Adipose tissue (tissue), 3 donors: ENCODE measurements around the gene NDST3. TPM values are rescaled to one million over a fixed set of nuclear protein-coding genes. Genes with fewer than 3 reads are reported as not detected.

Experiments
- H3K27ac ChIP-seq: one replicate; pipeline ENCODE4 v1.5.1; 2013; ENCODE audit warnings: low read depth, low read length
- WGBS, 3 donors: extraction: QIAGEN DNeasy Blood & Tissue Kit; methylation state at CpG; one replicate each; pipeline ENCODE4 v1.1.7; 2013; 5-methylcytosine and 5-hydroxymethylcytosine counted together
- polyA plus RNA-seq, 3 donors: library from polyadenylated mRNA; stranded (reverse); fragments of 200-250 nt; gene quantifications; one replicate each; pipeline ENCODE4 v1.2.3, GENCODE V29; 2013
- donor health status: healthy with polysubstance abuse.
- donor health status: Bipolar disorder and iron deficiency.
- donor health status: healthy.

NDST3 gene
- under 1 TPM in 2 of 3 donors, not detected in 1; 0.03 to 0.11 TPM for polyA plus RNA-seq

- WGBS, 3 donors, result 15 to 20% (median 19%) methylated on average over 11 of the region's 11 CpGs
- no peak within 1 kb of the TSS for H3K27ac ChIP-seq
Observed at GRCh38 chr4:118034053-118034785, at the start of gene NDST3. Gene NDST3 (plus strand): TSS chr4:118034486. CDS start chr4:118053911, 19,425 bp downstream.

- no peak overlapping the region for H3K27ac ChIP-seq
- WGBS, 3 donors, result 46 to 64% (median 62%) methylated on average over 2 of the region's 2 CpGs
Observed at GRCh38 chr4:117986321-117986720, 48.0 kb upstream of the NDST3 start.

GRCh38 chr4:117987464-117987863 is 46.8 kb upstream of the NDST3 start:
- no peak overlapping the region for H3K27ac ChIP-seq
- WGBS, 3 donors, result 17 to 52% (median 37%) methylated on average over 1 of the region's 1 CpG

- 94 to 95% (median 94%) methylated on average over 2 of the region's 2 CpGs for WGBS, 3 donors
- H3K27ac ChIP-seq, result no peak overlapping the region
Observed at GRCh38 chr4:117996891-117997290, 37.4 kb upstream of the NDST3 start.

- 73 to 89% (median 85%) methylated on average over 2 of the region's 2 CpGs for WGBS, 3 donors
- H3K27ac ChIP-seq, result no peak overlapping the region
Observed at GRCh38 chr4:118004088-118004487, 30.2 kb upstream of the NDST3 start.

GRCh38 chr4:118005883-118006282 is 28.4 kb upstream of the NDST3 start:
- WGBS, 3 donors, result 83 to 88% (median 83%) methylated on average over 3 of the region's 3 CpGs
- H3K27ac ChIP-seq, result no peak overlapping the region

- 79 to 93% (median 89%) methylated on average over 2 of the region's 2 CpGs for WGBS, 3 donors
- H3K27ac ChIP-seq, result no peak overlapping the region
Observed at GRCh38 chr4:118012142-118012541, 22.1 kb upstream of the NDST3 start.

- 81 to 96% (median 92%) methylated on average over 3 of the region's 3 CpGs for WGBS, 3 donors
- no peak overlapping the region for H3K27ac ChIP-seq
Observed at GRCh38 chr4:118014831-118015230, 19.5 kb upstream of the NDST3 start.

- no peak overlapping the region for H3K27ac ChIP-seq
Observed at GRCh38 chr4:118018381-118019145, 15.7 kb upstream of the NDST3 start.

GRCh38 chr4:118026806-118027205 is 7.5 kb upstream of the NDST3 start:
- H3K27ac ChIP-seq, result no peak overlapping the region
- WGBS, 3 donors, result 55 to 76% (median 71%) methylated on average over 1 of the region's 1 CpG

- H3K27ac ChIP-seq, result no peak overlapping the region
- 58 to 77% (median 76%) methylated on average over 1 of the region's 1 CpG for WGBS, 3 donors
Observed at GRCh38 chr4:118029224-118029623, 5.1 kb upstream of the NDST3 start.

- H3K27ac ChIP-seq, result no peak overlapping the region
- 66 to 81% (median 74%) methylated on average over 2 of the region's 2 CpGs for WGBS, 3 donors
Observed at GRCh38 chr4:118032691-118033090, 1.6 kb upstream of the NDST3 start.

- 0 to 2% (median 2%) methylated on average over 69 to 100 of the region's 100 CpGs for WGBS, 3 donors
- H3K27ac ChIP-seq, result no peak overlapping the region
Observed at GRCh38 chr4:118033148-118034052, 886 bp upstream of the NDST3 start.

GRCh38 chr4:118035309-118035708 is 1.0 kb downstream of the NDST3 start:
- 69 to 80% (median 80%) methylated on average over 1 of the region's 1 CpG for WGBS, 3 donors
- no peak overlapping the region for H3K27ac ChIP-seq

GRCh38 chr4:118036336-118036735 is 2.0 kb downstream of the NDST3 start:
- no peak overlapping the region for H3K27ac ChIP-seq
- 52 to 72% (median 72%) methylated on average over 2 of the region's 2 CpGs for WGBS, 3 donors

- 89 to 96% (median 91%) methylated on average over 1 of the region's 1 CpG for WGBS, 3 donors
- no peak overlapping the region for H3K27ac ChIP-seq
Observed at GRCh38 chr4:118037955-118038354, 3.7 kb downstream of the NDST3 start.

GRCh38 chr4:118046323-118046722 is 12.0 kb downstream of the NDST3 start:
- H3K27ac ChIP-seq, result no peak overlapping the region
- WGBS, 3 donors, result 63 to 71% (median 71%) methylated on average over 2 of the region's 2 CpGs

- 91 to 94% (median 92%) methylated on average over 3 of the region's 3 CpGs for WGBS, 3 donors
- no peak overlapping the region for H3K27ac ChIP-seq
Observed at GRCh38 chr4:118047043-118047442, 12.8 kb downstream of the NDST3 start.

- H3K27ac ChIP-seq, result no peak overlapping the region
- WGBS, 3 donors, result 87 to 92% (median 88%) methylated on average over 2 of the region's 2 CpGs
Observed at GRCh38 chr4:118058955-118059354, 24.7 kb downstream of the NDST3 start.
